ENCODE data around the gene GDPGP1. TPM values are rescaled to one million over a fixed set of nuclear protein-coding genes. Genes with fewer than 3 reads are reported as not detected.

Gene GDPGP1
- total and polyA plus RNA-seq, 9 of the 15 experiments (the other 6 are each of a cell fraction or from before 2014, with no cell fraction given): 0.78 to 6.1 (median 2.8) TPM

DNA sequence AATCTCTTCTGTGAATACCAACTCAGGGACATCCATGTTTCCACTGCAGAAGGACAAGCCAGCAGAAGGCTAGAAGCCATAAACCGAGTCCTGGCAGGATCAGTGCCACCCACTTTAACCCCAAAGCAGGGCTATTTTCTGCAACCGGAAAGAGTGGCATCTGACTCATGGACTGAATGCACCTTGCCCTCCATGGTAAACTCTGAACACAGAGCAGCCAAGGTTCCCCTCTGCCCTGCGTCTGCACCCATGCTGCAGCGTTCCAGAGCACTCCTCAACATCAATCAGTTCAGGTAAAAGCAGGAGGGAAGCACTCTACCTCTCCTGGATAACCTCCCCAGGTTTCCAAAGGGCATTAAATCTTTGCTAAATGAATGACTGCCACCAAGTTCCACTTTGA, 30.7 kb downstream of the GDPGP1 start:
- peak overlapping the region; percentile 86 for H3K27ac ChIP-seq (ENCODE audit: extremely low read depth, low read depth, low read length)
- H3K9me1 ChIP-seq (ENCODE audit: control insufficient read depth, insufficient read depth, low read length): no peaks in the 10 kb centered on the region
- no TSS peak for BruUV-seq (replicated peaks)
- in situ Hi-C loops (cut with MboI): loop anchor here (5.0 kb wide), 1 partner anchor 112 kb away; no protein-coding TSS in a partner anchor
- intact Hi-C loops (cut with micrococcal nuclease): no loop called here
- peaks cover 20% of the 10 kb centered on the region for H3K36me3 ChIP-seq (ENCODE audit: control insufficient read depth, insufficient read depth, low read length)
- DNase-seq (ENCODE audit: extremely low read depth in 1 of 4, low spot score in 3 of 4) (no peak), ATAC-seq (no peak), FAIRE-seq (no peak)
- WGBS (ENCODE audit: insufficient coverage, low coverage, missing lambda C conversion rate): 18% methylated on average over 4 of the region's 4 CpGs
- ChIA-PET POLR2A (no interaction called here), CTCF (ENCODE audit: low intra/inter-chr PET ratio) (no interaction called here)
- H3K9me3 ChIP-seq (replicated peaks; ENCODE audit: control insufficient read depth, insufficient read depth, low read depth, low read length): no peaks in the 10 kb centered on the region
- H3K4me2 ChIP-seq (ENCODE audit: insufficient read depth, low read length): peak overlapping the region; percentile 91
- peak overlapping the region; percentile 64 for H3K4me3 ChIP-seq
- peaks cover 14 to 18% of the 10 kb centered on the region in 2 experiments for H3K4me1 ChIP-seq (replicated peaks in 1 of 2; ENCODE audit: control insufficient read depth in 2 of 2, insufficient read depth in 2 of 2, low read length in 2 of 2)
- peak overlapping the region; percentile 93 for H2AFZ ChIP-seq (ENCODE audit: low read depth, low read length)
- peak overlapping the region; percentile 83 to 90; a peak in 3 of 4 replicates for H3K9ac ChIP-seq (ENCODE audit: insufficient read depth in 1 of 2, low read depth in 2 of 2, low read length in 2 of 2)
- TF ChIP-seq HDAC8 (tag; IDR thresholded peaks at IDR 0.05): 0 out of 2 replicates have a peak, but pooled peaks have one; percentile 34
- no peak for TF ChIP-seq L3MBTL2 (IDR thresholded peaks at IDR 0.05)
- no peak for TF ChIP-seq NR4A1 (CRISPR knock-in tag; IDR thresholded peaks at IDR 0.05)
- no peak for TF ChIP-seq NR4A1 (tag; IDR thresholded peaks at IDR 0.05)
- no peak for TF ChIP-seq XRCC5 (IDR thresholded peaks at IDR 0.05; ENCODE audit: low read depth, low read length)
- H3K79me2 ChIP-seq (ENCODE audit: control insufficient read depth, insufficient read depth, low read length): peaks cover 52% of the 10 kb centered on the region
- H4K20me1 ChIP-seq (replicated peaks; ENCODE audit: control insufficient read depth, insufficient read depth, low read length): no peaks in the 10 kb centered on the region
- no peaks in the 10 kb centered on the region for H3K27me3 ChIP-seq (ENCODE audit: control insufficient read depth in 2 of 2, insufficient read depth in 2 of 2, low read length in 2 of 2)

All from K562 (cell line).